T-helper 1 cell treated with Interleukin-12 subunit alpha and Interleukin-12 subunit beta and Interleukin-4 antibody, amounts not matched to agents 30 μg/mL and 1 μg/mL, for 36 hours (primary cell): Measurements from ENCODE around the gene DCAF7.

Experiments
- H3K27ac Mint-ChIP-seq: one replicate; pipeline ENCODE4 v1.8.0; 2021; ENCODE audit warnings: mild to moderate bottlenecking, mixed read lengths
- H3K27me3 Mint-ChIP-seq: one replicate; pipeline ENCODE4 v1.8.0; 2021; ENCODE audit warnings: low read depth, mixed read lengths
- H3K36me3 Mint-ChIP-seq: one replicate; pipeline ENCODE4 v1.8.0; 2021; ENCODE audit warnings: low read depth, mixed read lengths
- H3K4me1 Mint-ChIP-seq: one replicate; pipeline ENCODE4 v1.8.0; 2021; ENCODE audit warnings: low read depth, mixed read lengths
- H3K4me3 Mint-ChIP-seq: one replicate; pipeline ENCODE4 v1.8.0; 2021; ENCODE audit warnings: mild to moderate bottlenecking, moderate library complexity, mixed read lengths
- H3K9me3 Mint-ChIP-seq: one replicate; pipeline ENCODE4 v1.8.0; 2021; ENCODE audit warnings: mixed read lengths

The DCAF7 gene

DNA sequence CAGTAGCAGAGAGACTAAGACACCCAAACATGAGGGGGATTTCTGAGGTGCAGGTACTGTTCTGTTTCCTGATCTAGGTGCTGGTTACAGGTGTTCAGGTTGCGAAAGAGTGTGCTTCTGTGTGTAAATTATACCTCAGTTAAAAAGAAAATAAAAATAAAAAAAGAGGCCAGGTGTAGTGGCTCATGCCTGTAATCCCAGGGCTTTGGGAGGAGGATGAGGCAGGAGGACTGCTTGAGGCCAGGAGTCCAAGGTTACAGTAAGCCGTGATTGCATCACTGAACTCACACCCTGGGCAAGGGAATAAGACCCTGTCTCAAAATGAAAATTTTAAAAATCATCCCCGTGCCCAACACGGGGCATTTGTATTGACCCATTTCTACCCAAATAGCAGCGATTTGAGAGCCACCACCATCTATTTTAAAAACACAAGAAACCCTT, 3.2 kb upstream of the DCAF7 start:
- no peak overlapping the region for H3K27ac Mint-ChIP-seq

DNA sequence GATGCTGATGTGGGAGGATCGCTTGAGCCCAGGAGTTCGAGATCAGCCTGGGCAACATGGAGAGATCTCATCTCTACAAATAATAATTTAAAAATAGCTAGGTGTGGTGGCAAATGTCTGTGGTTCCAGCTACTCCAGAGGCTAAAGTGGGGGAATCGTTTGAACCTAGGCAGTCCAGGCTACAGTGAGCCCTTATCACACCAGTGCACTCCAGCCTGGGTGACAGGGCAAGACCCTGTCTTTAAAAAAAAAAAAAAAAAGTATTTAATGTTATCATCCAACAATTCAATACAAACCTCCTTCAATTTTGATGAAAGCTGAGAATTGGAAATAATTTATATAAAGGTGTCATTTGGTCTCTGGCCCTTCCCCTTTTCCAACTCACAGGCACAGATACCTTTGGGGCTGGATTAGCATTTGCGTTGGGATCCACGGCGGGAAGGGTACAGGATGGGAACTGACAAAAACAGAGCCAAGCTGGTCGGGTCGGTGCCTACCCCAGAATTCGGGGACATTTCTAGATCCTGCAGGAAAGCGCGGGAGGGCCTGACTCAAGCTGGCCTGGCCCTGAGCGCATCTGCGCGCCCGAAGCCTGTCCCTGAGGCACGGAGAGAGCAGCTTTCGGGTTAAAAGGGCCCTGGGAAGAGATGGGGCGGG, 860 bp upstream of the DCAF7 start:
- Mint-ChIP-seq H3K27me3 (no peaks in the 10 kb centered on the region), H3K27ac (peak overlapping the region; percentile 91), H3K4me3 (peak overlapping the region; percentile 96), H3K4me1 (peaks cover 18% of the 10 kb centered on the region), H3K36me3 (peaks cover 10% of the 10 kb centered on the region), H3K9me3 (no peaks in the 10 kb centered on the region)

More for the DNA sequence above, 3.2 kb upstream of the DCAF7 start:
- Mint-ChIP-seq H3K9me3 (no peaks in the 10 kb centered on the region), H3K4me1 (peaks cover 7% of the 10 kb centered on the region), H3K27me3 (no peaks in the 10 kb centered on the region), H3K36me3 (peaks cover 5% of the 10 kb centered on the region), H3K4me3 (no peak overlapping the region)

DNA sequence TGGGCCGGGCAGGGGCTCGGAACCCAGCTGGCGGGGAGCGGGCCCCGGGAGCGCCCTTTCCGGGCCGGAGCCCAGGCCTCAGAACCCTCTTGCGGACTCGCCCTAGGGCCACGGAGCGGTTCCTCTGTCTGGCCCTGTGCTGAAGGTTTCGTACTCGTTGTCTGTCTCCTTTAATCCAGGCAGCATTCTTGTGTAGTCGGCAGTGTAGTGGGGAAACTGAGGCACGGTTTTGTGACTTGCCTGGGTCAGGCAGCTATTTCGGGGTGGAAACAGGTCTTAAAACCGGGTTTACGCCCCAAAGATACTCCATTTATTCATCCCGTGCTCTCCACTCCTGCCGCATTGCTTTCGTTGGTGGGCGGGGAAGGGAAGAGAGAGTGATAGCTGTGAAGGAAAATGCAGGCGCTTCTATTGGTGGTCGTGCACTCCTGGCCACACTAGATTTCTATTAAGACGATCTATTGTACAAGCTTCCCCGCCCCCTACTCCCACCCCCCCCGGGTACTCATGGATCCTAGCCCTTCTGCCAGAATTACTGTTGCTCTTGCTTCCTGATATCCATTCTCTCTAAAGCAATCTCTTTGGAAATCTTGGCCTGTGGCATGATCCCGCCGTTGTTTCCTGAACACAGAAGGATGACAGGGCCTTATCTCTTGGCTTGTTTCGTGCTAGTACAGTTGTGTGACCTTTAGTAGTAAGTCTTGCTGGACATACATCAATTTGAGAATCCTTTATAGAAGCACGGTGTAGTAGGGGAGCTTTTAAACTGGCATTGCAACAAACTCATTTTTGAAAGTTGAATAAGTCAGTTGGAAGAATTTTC, 751 bp downstream of the DCAF7 start:
- Mint-ChIP-seq H3K27me3 (no peaks in the 10 kb centered on the region), H3K36me3 (peaks cover 23% of the 10 kb centered on the region), H3K4me3 (peak overlapping the region; percentile 96), H3K27ac (peak overlapping the region; percentile 91), H3K4me1 (peaks cover 31% of the 10 kb centered on the region), H3K9me3 (no peaks in the 10 kb centered on the region)

DNA sequence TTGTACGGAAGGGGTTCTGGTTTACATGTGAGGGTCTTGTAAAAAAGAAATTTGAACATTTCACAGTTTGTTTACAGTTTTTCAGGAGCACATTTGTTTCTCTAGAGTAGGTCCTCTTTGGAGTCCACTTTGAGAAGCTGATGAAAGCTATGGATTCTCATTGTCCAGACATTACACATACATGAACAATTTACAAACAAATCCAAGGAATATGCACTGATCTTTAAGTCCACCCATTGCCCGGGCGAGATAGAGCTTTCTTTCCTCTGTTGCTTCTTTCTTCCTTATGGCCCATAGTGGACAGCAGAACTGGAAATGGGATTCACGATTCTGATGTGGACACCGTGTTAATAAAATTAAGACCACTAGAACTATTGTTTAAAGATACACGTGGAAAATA, 1.9 kb downstream of the DCAF7 start:
- H3K4me1 Mint-ChIP-seq = peaks cover 36% of the 10 kb centered on the region
- peaks cover 31% of the 10 kb centered on the region for H3K36me3 Mint-ChIP-seq

DNA sequence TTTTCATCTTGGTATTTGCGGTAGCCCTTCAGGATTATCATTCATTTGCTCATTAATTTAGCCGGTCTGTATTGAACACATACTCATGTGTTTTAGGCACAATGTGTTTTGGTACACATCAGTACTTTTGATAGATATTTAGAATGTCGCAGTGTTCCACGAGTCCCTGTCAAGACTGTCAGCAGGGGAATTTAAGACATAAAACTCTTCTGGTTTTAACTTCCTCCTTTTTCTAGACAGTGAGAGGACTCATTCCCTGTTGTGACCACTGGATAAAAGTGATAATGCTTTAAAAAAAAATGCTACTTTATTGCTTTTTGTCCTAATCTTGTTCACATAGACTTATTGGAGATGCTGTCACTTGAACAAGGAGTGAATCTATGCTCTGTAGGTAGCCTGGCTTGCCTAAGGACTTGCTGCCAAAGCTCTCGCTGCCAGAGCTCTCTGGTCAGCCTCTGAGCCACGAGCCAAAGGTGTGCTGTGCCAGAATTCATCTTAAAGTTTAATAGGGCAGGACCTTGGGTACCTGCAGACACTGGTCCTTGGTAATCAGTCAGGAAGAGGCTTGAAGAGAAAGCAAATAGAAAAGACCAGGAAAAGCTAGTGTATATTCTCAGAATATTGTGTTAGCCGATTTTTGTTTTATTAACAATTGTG, 5.4 kb downstream of the DCAF7 start:
- H3K36me3 Mint-ChIP-seq = peaks cover 31% of the 10 kb centered on the region
- H3K9me3 Mint-ChIP-seq = no peaks in the 10 kb centered on the region
- no peaks in the 10 kb centered on the region for H3K27me3 Mint-ChIP-seq
- H3K27ac Mint-ChIP-seq = no peak overlapping the region
- H3K4me1 Mint-ChIP-seq = peaks cover 39% of the 10 kb centered on the region
- H3K4me3 Mint-ChIP-seq = no peak overlapping the region

More for the DNA sequence above, 1.9 kb downstream of the DCAF7 start:
- Mint-ChIP-seq H3K27ac (peak overlapping the region; percentile 74), H3K9me3 (no peaks in the 10 kb centered on the region), H3K4me3 (peak overlapping the region; percentile 96), H3K27me3 (no peaks in the 10 kb centered on the region)

DNA sequence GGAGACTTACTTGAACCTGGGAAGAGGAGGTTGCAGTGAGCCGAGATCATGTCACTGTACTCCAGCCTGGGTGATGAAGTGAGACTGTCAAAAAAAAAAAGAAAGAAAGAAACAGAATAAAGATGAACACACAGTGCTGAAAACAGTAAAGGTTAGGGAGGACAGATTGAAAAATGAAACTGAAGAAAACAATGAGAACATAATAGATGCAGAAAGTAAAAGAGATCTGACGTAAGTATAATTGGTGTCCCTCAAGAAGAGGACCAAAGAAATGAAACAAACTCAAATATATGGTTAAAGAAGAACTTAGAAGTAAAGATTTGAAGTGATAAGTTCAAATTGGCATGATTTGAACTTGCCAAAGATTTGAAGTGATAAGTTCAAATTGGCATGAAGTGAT, 7.1 kb downstream of the DCAF7 start:
- H3K9me3 Mint-ChIP-seq = no peaks in the 10 kb centered on the region
- H3K36me3 Mint-ChIP-seq = peaks cover 26% of the 10 kb centered on the region
- H3K4me3 Mint-ChIP-seq = no peak overlapping the region
- peaks cover 34% of the 10 kb centered on the region for H3K4me1 Mint-ChIP-seq
- H3K27ac Mint-ChIP-seq = no peak overlapping the region
- H3K27me3 Mint-ChIP-seq = no peaks in the 10 kb centered on the region

DNA sequence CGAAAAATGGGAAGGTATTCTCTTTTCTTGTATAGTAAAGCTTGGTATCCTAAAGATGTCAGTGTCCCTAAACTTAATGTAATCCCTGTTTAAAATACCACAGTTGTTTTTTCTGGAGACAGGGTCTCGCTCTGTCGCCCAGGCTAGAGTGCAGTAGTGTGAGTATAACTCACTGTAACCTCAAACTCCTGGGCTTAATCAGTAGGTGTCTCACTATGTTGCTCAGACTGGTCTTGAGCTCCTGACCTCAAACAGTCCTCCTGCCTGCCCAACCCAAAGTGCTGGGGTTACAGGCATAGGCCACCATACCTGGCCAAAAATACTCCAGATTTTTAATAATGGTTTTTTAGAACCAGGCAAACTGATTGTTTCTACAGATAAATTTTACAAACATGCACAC, 8.2 kb downstream of the DCAF7 start:
- no peak overlapping the region for H3K27ac Mint-ChIP-seq
- H3K4me1 Mint-ChIP-seq = peaks cover 34% of the 10 kb centered on the region
- peaks cover 23% of the 10 kb centered on the region for H3K36me3 Mint-ChIP-seq
- H3K9me3 Mint-ChIP-seq = no peaks in the 10 kb centered on the region
- no peaks in the 10 kb centered on the region for H3K27me3 Mint-ChIP-seq
- H3K4me3 Mint-ChIP-seq = no peak overlapping the region

DNA sequence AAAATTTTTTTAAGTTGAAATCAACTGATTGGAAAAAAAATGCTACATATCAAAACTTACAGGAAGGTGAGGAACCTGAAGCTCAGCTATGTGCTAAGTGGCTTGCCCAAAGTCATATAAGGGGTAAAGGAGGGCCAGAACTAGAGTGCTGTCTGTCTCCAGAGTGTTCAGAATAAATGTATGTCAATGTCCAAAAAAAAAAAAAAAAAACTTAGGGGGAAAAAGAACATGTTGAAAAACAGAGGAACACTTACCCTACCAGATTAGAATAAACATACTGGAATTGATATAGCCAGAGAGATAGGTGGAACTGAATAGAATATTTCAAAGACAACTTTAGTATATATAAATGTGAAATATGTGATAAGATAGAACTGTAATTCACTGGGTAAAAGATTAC, 11.5 kb downstream of the DCAF7 start:
- Mint-ChIP-seq H3K4me3 (no peak overlapping the region), H3K36me3 (peaks cover 3% of the 10 kb centered on the region), H3K27ac (peak overlapping the region; percentile 15), H3K27me3 (no peaks in the 10 kb centered on the region), H3K4me1 (peaks cover 19% of the 10 kb centered on the region), H3K9me3 (no peaks in the 10 kb centered on the region)

DNA sequence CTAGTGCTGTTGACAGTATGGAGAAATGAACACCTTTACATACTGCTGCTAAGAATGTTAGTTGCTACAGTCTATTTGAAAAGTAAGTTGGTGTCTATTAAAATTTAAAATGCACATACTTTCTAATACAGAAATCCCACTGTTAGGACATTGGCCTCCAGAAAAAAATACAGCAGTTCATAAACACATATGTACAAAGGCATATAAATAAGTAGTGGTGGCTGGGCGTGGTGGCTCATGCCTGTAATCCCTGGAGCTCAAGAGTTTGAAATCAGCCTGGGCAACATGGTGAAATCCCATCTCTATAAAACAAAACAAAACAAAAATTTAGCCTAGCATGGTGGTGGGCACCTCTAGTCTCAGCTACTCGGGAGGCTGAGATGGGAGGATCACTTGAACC, 13.1 kb downstream of the DCAF7 start:
- H3K4me1 Mint-ChIP-seq = peaks cover 14% of the 10 kb centered on the region
- H3K27me3 Mint-ChIP-seq = no peaks in the 10 kb centered on the region
- H3K9me3 Mint-ChIP-seq = no peaks in the 10 kb centered on the region
- no peaks in the 10 kb centered on the region for H3K36me3 Mint-ChIP-seq
- no peak overlapping the region for H3K4me3 Mint-ChIP-seq
- H3K27ac Mint-ChIP-seq = no peak overlapping the region

DNA sequence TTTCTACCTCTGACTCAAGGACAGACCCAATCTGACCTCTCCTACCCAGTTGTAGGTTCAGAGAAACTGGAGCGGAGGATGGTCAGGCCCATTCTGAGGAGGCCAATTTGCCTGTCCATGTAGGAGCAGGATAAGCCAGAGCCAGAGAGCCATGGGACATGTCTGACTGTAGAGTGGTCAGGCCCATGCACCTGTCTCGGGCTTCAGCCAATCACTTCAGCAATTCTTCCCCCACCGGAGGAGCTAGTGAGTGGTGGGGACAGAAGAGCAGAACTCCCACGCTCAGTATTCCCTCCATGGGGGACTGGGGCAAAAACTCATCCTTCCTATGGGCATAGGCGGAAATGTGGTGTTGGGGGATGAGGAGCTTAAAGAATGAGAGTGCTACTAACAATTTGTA, 14.3 kb downstream of the DCAF7 start:
- peaks cover 16% of the 10 kb centered on the region for H3K4me1 Mint-ChIP-seq
- H3K36me3 Mint-ChIP-seq = no peaks in the 10 kb centered on the region
- H3K9me3 Mint-ChIP-seq = no peaks in the 10 kb centered on the region
- no peak overlapping the region for H3K4me3 Mint-ChIP-seq
- H3K27ac Mint-ChIP-seq = no peak overlapping the region
- H3K27me3 Mint-ChIP-seq = no peaks in the 10 kb centered on the region

DNA sequence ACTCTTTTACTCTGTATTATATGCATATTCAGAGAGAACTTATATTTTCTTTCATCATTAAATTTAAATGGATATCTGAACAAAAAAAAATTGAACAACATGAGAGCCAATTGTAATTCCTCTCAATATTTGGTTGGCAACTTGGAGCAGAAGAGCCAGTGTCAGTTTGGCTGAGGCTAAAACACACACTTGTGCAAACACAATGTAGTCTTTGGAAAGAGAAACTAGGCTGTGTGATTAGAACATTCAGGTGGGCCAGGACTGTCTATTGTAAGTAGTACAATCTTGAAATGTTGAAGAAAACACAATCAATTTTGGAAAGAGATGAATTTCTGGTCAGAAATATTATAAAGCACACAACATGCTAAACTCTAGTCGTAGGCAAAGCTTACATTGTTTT, 17.0 kb downstream of the DCAF7 start:
- Mint-ChIP-seq H3K4me1 (peaks cover 14% of the 10 kb centered on the region), H3K27ac (no peak overlapping the region), H3K9me3 (no peaks in the 10 kb centered on the region)

DNA sequence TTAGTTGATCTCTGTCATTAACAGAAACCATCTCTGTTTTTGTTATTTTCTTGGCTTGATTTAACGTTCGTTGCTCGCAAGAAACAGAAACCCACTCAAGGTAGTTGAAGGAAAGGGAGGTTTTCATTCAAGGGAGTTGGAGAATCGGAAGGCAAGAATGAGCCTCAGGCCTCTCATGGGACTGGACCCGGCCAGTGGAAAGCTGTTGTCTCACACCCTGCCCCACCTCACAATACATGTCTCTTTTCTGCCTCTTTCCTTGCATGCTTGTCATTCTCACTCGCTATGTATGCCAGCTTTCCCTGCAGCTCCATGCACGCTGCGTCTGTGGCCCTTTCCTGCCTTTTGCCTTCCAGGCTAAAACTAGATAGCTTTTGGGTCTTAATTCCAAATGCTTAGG, 18.3 kb downstream of the DCAF7 start:
- Mint-ChIP-seq H3K9me3 (no peaks in the 10 kb centered on the region), H3K27ac (no peak overlapping the region), H3K36me3 (no peaks in the 10 kb centered on the region), H3K4me3 (no peak overlapping the region), H3K27me3 (no peaks in the 10 kb centered on the region), H3K4me1 (peaks cover 10% of the 10 kb centered on the region)

More for the DNA sequence above, 17.0 kb downstream of the DCAF7 start:
- H3K4me3 Mint-ChIP-seq = no peak overlapping the region
- H3K27me3 Mint-ChIP-seq = no peaks in the 10 kb centered on the region
- H3K36me3 Mint-ChIP-seq = no peaks in the 10 kb centered on the region

DNA sequence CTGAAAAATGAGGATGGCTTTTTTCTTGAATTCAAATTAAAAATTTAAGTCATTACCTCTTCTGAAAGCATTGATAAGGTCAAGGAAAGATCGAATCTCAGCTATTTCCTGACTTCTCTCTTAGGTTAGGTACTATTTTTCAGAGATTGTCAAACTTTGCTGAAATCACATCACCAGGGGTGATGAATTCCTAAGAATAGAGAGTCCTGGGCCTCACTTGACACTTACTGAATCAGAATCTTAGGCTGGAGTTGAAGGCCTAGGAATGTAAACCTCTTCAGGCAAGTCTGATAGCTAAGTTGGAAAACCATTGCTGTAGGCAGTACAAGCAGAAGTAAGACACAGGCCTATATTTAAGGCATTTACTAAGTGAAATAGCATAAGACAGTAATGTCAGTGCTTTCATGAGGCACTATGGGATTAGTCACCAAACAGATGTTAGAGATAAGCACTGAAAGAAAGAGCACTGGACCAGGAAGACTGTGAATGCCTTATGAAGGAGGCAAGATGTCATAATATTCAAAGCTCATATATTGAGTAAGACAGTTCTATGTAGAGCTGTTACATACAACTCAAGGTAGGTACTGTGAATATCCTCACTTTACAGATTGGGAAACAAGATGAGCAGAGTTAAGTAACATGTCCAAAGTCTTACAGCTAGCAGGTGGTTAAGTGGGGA, 21.5 kb downstream of the DCAF7 start:
- Mint-ChIP-seq H3K9me3 (no peaks in the 10 kb centered on the region), H3K27me3 (no peaks in the 10 kb centered on the region), H3K27ac (no peak overlapping the region), H3K4me3 (no peak overlapping the region), H3K36me3 (peaks cover 5% of the 10 kb centered on the region), H3K4me1 (peaks cover 10% of the 10 kb centered on the region)

DNA sequence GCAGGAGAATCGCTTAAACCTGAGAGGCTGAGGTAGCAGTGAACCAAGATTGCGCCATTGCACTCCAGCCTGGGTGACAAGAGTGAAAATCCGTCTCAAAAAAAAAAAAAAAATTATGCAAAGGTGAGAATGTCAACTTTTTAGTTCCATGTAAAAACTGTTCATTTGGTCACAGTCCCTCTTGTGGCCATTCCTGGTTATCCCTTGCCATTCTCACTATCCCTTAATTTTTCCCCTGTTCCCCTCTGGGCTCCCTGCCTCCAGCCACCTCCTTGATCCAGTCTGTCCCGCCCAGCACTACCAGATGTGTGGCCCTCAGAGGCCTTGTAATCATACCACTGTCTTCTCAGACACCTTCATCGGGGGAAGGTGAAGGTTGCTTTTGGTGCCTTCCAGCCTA, 23.4 kb downstream of the DCAF7 start:
- no peaks in the 10 kb centered on the region for H3K9me3 Mint-ChIP-seq
- peaks cover 6% of the 10 kb centered on the region for H3K36me3 Mint-ChIP-seq
- peaks cover 13% of the 10 kb centered on the region for H3K4me1 Mint-ChIP-seq
- no peak overlapping the region for H3K4me3 Mint-ChIP-seq
- no peaks in the 10 kb centered on the region for H3K27me3 Mint-ChIP-seq
- no peak overlapping the region for H3K27ac Mint-ChIP-seq
